Peyer's patch (tissue), 4 donors: ENCODE measurements around the gene ERGIC3. TPM values are rescaled to one million over a fixed set of nuclear protein-coding genes. Genes with fewer than 3 reads are reported as not detected.

ENCODE experiments used
- DNase-seq, 3 donors: peaks; one replicate each; pipeline ENCODE4 v3.0.0-alpha.2; 2017 to 2019
- H3K27ac ChIP-seq, 4 donors: fragments of 200-600 bp; sonication (generic); one replicate each; pipeline ENCODE4 v1.5.1; 2016 to 2019
- H3K27me3 ChIP-seq, 2 donors: fragments of 200-600 bp; sonication (generic); one replicate each; pipeline ENCODE4 v1.5.1; 2019
- H3K36me3 ChIP-seq, 3 donors: fragments of 200-600 bp; sonication (generic); one replicate each; pipeline ENCODE4 v1.5.1; 2016 to 2019
- H3K4me1 ChIP-seq, 4 donors: fragments of 200-600 bp; sonication (generic); one replicate each; pipeline ENCODE4 v1.5.1; 2016 to 2019
- H3K4me3 ChIP-seq, 4 donors: fragments of 200-600 bp; sonication (generic); 1 replicate in 3 of 4; 2 replicates in 1 of 4; pipeline ENCODE4 v1.5.1; 2016 to 2019; ENCODE audit warnings: mild to moderate bottlenecking in 1 of 4
- H3K9me3 ChIP-seq, 4 donors: fragments of 200-600 bp; sonication (generic); one replicate each; pipeline ENCODE4 v1.5.1; 2016 to 2019; ENCODE audit warnings: mild to moderate bottlenecking in 1 of 4
- CTCF ChIP-seq, 6 experiments: fragments of 450-650 bp in 4 of 6; fragments of 200-600 bp in 2 of 6; sonication (generic) in 1 of 6; IDR thresholded peaks; one replicate each; pipeline ENCODE4 v1.5.1; 2017 to 2019; ENCODE audit warnings: antibody characterized with exemption in 6 of 6, mild to moderate bottlenecking in 3 of 6, moderate library complexity in 1 of 6
- POLR2A ChIP-seq, 2 donors: fragments of 450-650 bp; IDR thresholded peaks; one replicate each; pipeline ENCODE4 v1.5.1; 2017; ENCODE audit warnings: antibody characterized with exemption in 2 of 2, mild to moderate bottlenecking in 2 of 2, moderate library complexity in 2 of 2
- small RNA-seq, 2 donors: library from RNA; depleted of rRNA; stranded (forward); fragments of <200 nt; gene quantifications; one replicate each; pipeline ENCODE3, GENCODE V24; 2016
- total RNA-seq, 4 donors: library from RNA; depleted of rRNA; stranded (reverse); fragments of >200 nt; gene quantifications; one replicate each; pipeline ENCODE4 v1.1.0, GENCODE V29; 2016

Gene ERGIC3
- total RNA-seq, 4 donors from 2014 or later: 183 to 233 (median 201) TPM

GRCh38 chr20:35603695-35604448, 62.0 kb downstream of the ERGIC3 start:
- H3K27me3 ChIP-seq: no peaks in the 10 kb centered on the region
- peak in 1 of 3 donors; percentile 35 for DNase-seq
- no peak overlapping the region for H3K27ac ChIP-seq

GRCh38 chr20:35604449-35604747, 62.5 kb downstream of the ERGIC3 start:
- peaks cover 0 to 18% (median 15%) of the 10 kb centered on the region in 4 donors for H3K4me1 ChIP-seq
- H3K27me3 ChIP-seq: no peaks in the 10 kb centered on the region
- DNase-seq: peak in 2 of 3 donors; percentile 50 to 72
- H3K4me3 ChIP-seq: no peak overlapping the region
- no peak overlapping the region for H3K27ac ChIP-seq
- H3K36me3 ChIP-seq: no peaks in the 10 kb centered on the region
- TF ChIP-seq POLR2A (IDR thresholded peaks at IDR 0.05) (no peak), CTCF (IDR thresholded peaks at IDR 0.05) (peak in 5 of 6 experiments; percentile 14 to 31 (median 28))
- no peaks in the 10 kb centered on the region for H3K9me3 ChIP-seq

More at GRCh38 chr20:35603695-35604448, 62.0 kb downstream of the ERGIC3 start:
- Histone ChIP-seq H3K36me3 (no peaks in the 10 kb centered on the region), H3K9me3 (no peaks in the 10 kb centered on the region), H3K4me1 (peaks cover 0 to 18% (median 15%) of the 10 kb centered on the region in 4 donors), H3K4me3 (no peak overlapping the region)
- TF ChIP-seq CTCF (IDR thresholded peaks at IDR 0.05) (no peak), POLR2A (IDR thresholded peaks at IDR 0.05) (no peak)

GRCh38 chr20:35606127-35606526, 64.2 kb downstream of the ERGIC3 start:
- Histone ChIP-seq H3K27me3 (no peaks in the 10 kb centered on the region), H3K4me3 (no peak overlapping the region), H3K4me1 (peaks cover 0 to 11% (median 8%) of the 10 kb centered on the region in 4 donors), H3K27ac (peak overlapping the region in 1 of 4 donors; percentile 19), H3K36me3 (no peaks in the 10 kb centered on the region), H3K9me3 (no peaks in the 10 kb centered on the region)
- no peak for TF ChIP-seq CTCF (IDR thresholded peaks at IDR 0.05)
- TF ChIP-seq POLR2A (IDR thresholded peaks at IDR 0.05): no peak
- DNase-seq: peak in 1 of 3 donors; percentile 32

Small RNAs within 50 kb of the gene (small RNA-seq; reads per million reads assigned to genes)
- gene RPL37P1: 0 reads per million in 2 donors

Other genes starting within 250 kb of the ERGIC3 start
- gene FAM83C, start 249.7 kb upstream of the ERGIC3 start, total RNA-seq: not detected
- gene UQCC1, start 130.1 kb upstream of the ERGIC3 start, total RNA-seq: 10 to 100 TPM; 35.5 to 98.2 (median 37.8) TPM
- gene GDF5, start 103.8 kb upstream of the ERGIC3 start, total RNA-seq: not detected
- gene CEP250, start 86.5 kb upstream of the ERGIC3 start, total RNA-seq: 100 to 1,000 TPM in 1 of 4 donors, 10 to 100 TPM in 3; 26.1 to 121 (median 38.3) TPM
- not detected for gene C20orf173, start 12.4 kb upstream of the ERGIC3 start, total RNA-seq
- 10 to 100 TPM in 2 of 4 donors, not detected in 2; 10.7 to 28.1 TPM for gene SPAG4, start 73.8 kb downstream of the ERGIC3 start, total RNA-seq
- 100 to 1,000 TPM in 3 of 4 donors, 10 to 100 TPM in 1; 84.9 to 201 (median 127) TPM for gene CPNE1, start 122.8 kb downstream of the ERGIC3 start, total RNA-seq
- 10 to 100 TPM; 21.1 to 38.1 (median 32.3) TPM for gene RBM12, start 122.8 kb downstream of the ERGIC3 start, total RNA-seq
- 10 to 100 TPM; 29.2 to 62.2 (median 41.4) TPM for gene NFS1, start 157.3 kb downstream of the ERGIC3 start, total RNA-seq
- 100 to 1,000 TPM; 154 to 259 (median 192) TPM for gene ROMO1, start 157.3 kb downstream of the ERGIC3 start, total RNA-seq
- gene RBM39, start 200.2 kb downstream of the ERGIC3 start, total RNA-seq: 1,000 to 10,000 TPM in 1 of 4 donors, 100 to 1,000 TPM in 3; 347 to 1,133 (median 466) TPM
- gene PHF20, start 229.9 kb downstream of the ERGIC3 start, total RNA-seq: 10 to 100 TPM; 16.1 to 92.4 (median 29.3) TPM